GM21515 (cell line): ENCODE data around the gene RNU1-2.
"Not testable (repeated sequence)": the region's sequence is repeated elsewhere in the genome, so short reads cannot be mapped to it uniquely, and the experiment has no call there.

ENCODE experiments used
- ATAC-seq: cut with Tn5 transposase; IDR thresholded peaks from one replicate; pipeline ENCODE4 v1.9.1; 2021; ENCODE audit not compliant: unreplicated experiment

The RNU1-2 gene

DNA sequence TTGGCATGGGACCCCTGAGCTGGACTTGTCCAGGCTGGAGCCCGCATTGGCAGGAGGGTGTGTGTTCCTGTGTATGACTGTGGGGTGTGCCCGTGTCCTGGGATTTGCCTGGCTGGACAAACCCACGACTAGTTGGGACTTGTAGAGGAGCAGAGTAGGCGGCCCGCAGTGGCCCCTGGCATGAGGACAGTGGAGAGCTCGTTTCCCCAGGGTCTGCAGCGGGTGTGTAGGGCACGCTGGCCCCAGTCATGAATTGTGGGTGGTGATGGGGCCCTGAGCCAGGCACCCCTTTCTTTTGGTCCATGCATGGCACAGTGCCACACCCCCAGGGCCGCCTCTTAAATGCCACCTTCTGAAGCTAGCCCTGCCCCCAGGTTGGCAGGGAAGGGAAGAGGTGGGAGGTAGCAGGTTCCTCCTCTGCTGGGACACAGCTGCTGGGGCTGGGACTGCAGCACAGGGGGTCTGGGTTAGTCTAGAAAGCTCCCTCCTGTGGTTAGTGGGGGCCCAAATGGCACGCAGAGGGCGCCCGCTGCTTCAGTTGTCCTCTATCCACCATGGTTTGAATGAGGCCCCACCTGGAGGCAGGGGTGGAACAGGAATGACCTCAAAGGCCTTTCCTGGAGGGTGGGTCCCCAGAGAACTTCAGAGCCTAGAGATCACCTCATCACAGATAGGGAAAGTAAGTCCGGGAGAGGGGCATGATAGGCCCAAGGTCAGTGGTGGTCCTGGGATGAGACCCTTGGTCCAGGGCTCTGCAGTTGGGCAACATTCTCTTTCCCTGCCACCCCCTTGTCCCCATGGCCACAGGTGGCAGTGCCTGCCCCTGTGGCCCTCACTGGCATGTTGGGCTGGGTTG is 30.1 kb downstream of the RNU1-2 start:
- ATAC-seq, result no peak

- no peak for ATAC-seq
Observed at GRCh38 chr1:16926491-16927073, 30.8 kb downstream of the RNU1-2 start.

- no peak for ATAC-seq
Observed at GRCh38 chr1:16927256-16927655, 31.5 kb downstream of the RNU1-2 start.

DNA sequence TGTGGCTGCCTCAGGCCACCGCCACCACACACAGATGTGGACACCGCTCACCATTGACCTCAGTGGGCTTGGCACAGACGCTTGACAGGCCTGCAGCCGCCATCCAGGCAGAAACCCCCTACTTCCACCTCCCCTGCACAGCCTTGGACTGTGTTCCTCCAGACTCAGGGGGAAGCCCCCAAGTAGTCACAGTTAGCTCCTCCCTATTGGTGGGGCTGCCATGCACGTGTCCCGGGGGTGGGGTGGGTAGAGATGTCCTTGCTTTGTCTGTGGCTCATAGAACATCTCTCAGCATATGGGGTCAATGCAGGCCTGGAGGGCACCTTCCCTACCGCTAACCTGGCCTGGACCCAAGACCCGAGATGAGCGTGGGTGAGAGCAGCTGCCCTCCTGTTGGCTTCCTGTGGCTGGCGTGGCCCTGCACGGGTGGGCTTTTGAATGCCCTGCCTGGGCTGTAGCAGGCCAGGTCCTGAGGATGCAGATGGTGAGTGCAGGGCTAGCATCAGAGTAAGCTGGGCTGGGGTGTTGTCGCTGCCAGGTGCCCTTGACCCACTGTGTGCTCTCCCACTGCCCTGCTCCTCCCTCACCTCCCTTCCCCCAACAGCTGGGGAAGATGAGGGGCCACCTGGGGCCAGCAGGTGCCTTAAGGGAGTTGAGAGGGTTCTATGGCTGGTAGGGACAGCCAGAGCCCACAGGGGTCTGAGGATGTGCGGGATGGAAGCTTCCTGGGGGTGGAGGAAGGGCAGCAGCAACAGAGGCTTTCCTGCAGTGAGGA is 32.1 kb downstream of the RNU1-2 start:
- no peak for ATAC-seq

GRCh38 chr1:16929146-16930041 is 33.6 kb downstream of the RNU1-2 start:
- not testable (repeated sequence) for ATAC-seq

GRCh38 chr1:16931206-16931934 is 35.6 kb downstream of the RNU1-2 start:
- ATAC-seq, result not testable (repeated sequence)

DNA sequence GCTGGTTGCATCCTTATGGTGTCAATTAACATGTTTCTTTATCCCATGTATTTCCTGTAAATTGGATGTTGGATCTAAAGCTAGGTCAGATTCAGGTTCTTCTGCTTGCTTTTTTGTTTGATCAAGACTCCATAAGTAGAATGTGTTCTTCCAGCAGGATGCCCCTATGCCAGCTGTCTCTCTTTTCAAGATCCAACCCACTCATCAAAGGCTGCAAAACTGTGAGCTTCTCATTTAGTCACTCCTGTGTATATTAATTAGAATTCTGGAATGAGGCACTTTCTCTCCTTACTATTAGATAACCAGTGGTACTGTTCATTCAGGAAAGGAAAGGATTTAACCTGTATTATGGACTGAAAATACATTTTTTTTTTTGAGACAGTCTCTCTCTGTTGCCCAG is 38.2 kb downstream of the RNU1-2 start:
- ATAC-seq, result not testable (repeated sequence)

GRCh38 chr1:16936580-16936979 is 40.8 kb downstream of the RNU1-2 start:
- ATAC-seq, result not testable (repeated sequence)

DNA sequence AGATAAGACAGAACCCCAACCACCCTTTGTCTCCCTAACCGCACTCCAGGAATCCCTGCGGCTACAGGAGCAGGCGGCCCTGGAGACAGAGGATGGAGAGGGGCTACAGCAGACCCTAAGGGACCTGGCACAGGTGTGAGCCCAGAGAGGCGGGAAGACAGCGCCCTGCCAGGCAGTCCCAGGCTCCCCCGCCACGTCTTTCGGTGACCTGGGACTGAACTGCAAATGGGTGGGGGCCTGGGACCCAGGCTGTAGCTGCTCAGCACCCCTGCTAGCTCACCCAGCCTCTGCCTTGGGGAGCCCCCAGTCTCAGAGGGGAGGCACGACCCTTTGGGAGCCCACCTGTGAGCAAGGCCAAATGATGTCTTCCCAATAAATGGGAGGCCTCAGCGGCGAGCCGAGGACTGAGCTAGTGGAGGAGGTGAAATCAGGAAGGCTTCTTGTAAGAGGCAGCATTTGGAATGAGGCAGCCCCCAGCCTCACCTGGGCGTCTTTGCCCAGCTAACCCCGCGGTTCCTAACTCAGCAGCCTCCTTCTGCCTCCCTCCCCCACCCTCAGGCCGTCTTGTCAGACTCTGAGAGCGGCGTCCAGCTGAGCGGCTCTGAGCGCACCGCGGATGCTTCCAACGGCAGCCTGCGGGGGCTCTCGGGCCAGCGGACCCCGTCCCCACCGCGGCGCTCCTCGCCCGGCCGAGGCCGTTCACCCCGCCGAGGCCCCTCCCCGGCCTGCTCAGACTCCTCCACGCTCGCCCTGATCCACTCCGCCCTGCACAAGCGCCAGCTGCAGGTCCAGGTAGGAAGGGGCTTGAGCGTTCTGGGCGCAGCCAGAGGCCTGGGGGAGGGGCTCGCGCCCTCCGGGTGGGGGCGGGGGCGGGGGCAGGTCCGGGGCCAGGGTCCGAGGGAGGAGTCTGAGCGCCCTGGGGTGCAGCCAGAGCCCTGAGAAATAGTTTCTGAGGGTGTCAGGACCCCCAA is 42.9 kb downstream of the RNU1-2 start:
- no peak for ATAC-seq

DNA sequence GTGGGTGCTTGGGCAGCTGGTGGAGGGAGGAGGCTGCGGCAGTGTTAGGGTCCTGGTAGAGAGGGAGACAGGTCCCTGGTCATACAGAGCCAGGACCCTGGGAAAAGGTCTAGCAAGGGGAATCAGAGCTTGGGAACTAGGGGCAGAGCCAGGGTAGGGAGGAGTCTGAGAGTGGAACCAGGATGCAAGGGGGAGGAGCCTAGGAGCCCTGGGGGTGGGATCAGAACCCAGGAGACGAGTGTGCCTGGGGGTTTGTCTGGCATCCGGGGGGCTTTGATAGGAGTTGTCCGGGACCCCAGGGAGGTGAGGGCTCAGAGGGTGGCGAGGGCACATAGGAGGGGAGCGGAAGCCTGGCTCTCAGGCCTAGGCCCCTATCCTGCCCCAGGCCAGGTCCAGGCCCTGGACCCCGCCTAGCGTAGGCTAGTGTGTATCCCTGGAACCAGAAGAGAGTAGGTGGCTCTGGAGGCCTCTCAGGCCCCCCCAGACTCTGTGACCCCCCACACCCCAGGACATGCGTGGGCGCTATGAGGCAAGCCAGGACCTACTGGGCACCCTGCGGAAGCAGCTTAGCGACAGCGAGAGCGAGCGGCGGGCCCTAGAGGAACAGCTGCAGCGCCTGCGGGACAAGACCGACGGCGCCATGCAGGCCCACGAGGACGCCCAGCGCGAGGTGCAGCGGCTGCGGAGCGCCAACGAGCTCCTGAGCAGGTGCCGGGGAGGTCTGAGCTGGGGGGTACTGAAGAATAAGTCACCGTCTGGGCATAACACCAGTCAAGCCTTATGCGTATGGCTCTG is 43.8 kb downstream of the RNU1-2 start:
- not testable (repeated sequence) for ATAC-seq

GRCh38 chr1:16944038-16944437 is 48.3 kb downstream of the RNU1-2 start:
- no peak for ATAC-seq

DNA sequence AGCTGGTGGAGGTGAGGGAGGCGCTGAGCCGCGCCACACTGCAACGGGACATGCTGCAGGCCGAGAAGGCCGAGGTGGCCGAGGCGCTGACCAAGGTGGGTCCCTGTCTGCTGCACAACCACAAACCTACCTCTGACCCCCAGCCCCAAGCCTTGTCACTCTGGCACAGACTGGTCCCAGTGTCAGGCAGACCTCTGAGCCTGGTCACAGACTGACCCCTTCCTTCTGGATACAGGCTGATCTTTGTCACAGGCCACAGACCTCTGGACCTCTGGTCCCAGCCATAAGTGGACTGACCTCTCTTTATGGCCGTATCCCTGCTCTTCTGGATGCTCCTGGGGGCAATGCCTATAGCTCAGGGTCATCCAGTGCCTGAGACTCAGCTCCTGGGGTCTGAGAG is 49.7 kb downstream of the RNU1-2 start:
- not testable (repeated sequence) for ATAC-seq
